CD4-positive, alpha-beta T cell treated with Interleukin-15 for 1 hour (primary cell): ENCODE data around the gene BBS9.

Experiments used
- DNase-seq: peaks from one replicate; pipeline ENCODE4 v3.0.0-alpha.2; 2020

The BBS9 gene

DNA sequence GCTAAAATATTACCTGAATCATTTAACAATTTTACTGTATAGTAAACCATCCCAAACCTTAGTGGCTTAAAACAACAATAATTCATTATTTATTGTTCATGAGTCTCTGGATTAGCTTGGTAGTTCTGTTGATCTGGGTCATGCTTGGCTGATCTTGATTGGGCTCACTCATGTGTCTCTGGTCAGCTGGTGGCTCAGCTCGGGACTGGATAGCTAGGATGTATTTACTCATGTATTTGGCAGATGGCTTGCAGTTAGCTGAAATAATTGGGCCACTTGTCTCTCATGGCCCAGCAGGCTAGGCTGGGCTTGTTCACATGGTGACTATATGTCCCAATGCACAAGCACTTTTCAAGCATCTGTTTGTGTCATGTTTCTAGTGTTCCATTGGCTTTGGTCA lies 262.8 kb downstream of the BBS9 start:
- DNase-seq = no peak

DNA sequence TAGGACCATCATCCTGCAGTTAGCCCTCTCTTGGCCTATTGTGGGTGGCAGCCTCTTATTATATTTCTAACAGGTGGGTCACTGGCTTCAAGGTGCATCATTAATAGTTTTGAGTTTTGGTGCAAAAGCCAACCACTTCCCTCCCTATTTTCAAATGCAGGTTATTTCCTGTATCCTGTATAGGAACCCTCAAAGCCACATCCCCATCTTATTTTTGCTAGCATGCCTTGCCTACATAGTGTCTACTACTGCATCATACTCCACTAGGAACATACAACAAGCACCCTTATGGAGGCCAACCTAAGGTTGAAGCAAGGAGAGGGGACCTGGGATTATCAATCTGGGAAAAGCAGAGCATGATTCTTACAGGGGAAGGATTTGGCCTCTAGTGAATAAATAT lies 264.4 kb downstream of the BBS9 start:
- no peak for DNase-seq

DNA sequence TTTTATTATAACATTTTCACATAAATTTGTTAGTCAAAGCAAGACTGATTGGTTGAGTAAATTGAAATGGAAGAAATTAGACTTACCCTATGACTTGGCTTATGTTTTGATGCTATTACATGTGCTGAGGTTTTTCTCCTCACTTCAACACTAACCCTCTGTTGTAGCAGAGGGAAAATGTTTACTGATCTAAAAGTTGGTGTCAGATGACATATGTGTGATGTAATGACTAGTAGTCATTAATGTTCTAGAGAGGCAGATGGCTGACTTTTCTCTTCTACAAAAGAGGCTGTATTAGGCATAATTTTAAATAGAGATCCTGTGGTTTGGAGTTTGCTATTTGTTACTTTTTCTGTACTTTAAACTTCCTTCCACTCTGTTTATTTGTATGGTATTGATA lies 266.0 kb downstream of the BBS9 start:
- no peak for DNase-seq

DNA sequence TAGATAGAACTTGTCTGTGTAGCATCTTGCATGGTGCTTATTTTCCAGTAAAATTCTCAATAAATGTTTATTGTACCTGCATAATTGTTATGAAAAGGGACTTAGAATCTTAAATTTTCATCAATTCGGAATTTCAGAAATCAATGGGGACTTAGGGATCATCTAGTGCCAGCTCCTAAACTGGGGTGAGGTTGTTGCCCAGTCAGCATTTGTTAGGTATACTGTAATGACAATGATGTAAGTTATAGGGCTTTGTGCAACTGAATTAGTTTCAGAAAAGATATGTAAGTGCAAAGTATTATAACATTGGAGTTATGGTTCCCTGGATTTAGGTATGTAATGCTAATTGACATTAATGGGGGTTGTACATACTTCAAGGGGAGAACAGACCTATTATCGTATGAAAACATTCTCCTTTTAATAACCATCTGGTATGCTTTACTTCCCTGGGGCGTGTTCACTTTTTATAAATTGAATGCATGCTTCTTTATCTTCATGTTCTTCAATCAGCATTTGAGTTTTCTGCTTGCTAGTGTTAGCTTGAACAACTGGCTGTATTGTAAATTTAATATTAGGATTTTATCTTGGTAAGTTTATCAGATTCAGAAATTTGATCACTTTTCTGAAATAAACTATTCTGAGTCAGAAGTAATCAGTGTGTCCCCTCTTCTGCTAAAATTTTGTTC lies 270.3 kb downstream of the BBS9 start:
- no peak for DNase-seq

DNA sequence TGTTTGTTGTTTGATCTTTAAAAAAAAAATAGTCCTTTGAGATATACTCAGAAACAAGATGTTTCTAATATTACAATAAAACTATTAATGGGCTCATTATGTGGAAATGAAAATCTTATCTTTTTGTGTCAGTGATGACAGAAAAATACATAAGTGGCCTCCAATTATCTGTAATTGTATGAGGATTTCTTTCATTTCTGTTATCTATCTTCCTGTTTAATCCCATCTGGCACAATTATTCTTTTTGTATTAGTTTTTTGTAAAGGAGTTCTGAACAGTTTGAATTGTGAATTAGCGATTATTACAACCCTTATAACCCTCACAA lies 270.8 kb downstream of the BBS9 start:
- no peak for DNase-seq

DNA sequence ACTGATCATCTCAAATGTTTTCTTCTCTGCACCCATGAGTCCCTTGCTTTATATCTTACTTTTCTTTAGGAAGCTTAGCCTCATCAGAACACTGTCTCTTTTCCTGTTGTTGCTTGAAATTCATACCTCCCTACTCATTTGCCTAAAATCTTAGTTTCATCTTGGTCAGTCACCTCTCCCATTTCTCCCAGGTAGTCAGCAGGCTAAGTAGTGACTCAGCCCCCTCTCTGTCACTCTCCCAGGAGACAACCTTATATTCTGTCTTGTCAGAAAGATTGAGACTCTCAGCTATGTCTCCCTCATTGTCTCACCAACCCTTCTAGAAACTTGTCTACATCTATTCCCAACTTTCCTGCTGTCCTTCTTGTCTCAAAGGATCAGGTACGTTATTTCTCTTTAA lies 280.9 kb downstream of the BBS9 start:
- DNase-seq = no peak

DNA sequence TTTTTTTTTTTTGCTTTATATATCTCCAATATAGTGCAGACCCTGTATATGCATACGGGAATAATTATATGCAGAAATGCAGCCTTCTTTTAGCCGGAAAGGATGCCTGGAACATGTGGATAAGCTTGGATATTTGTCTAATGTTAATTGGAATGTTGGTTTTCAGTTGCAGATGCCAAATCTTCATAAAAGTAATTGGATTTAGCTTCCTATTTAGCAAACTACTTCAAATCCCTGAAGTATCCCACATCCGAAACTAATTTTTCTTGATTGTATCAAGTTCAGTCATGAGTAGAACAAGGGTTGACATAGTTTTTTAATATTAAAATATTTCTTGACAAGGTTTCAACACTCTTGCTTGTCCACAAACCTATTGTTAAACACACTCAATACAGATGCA lies 281.7 kb downstream of the BBS9 start:
- no peak for DNase-seq

DNA sequence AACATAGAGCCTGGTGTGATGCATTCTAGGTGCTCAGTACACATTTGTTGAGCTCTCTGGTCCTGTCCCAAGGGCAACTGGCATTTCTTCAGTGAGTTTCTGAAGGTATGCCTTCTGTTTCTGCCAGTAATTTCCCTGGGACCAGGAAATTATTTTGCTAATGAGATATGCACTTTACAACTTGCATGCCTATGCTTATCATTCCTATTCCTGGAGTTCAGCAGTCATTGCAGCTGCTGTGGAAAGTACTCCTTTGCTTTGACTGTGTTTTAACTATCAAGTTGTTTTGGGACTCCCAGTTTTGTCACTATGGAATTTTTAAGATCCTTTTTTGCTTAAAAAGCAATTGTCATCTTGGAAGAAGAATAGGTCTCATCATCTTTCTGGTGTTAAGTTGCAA lies 283.0 kb downstream of the BBS9 start:
- no peak for DNase-seq

DNA sequence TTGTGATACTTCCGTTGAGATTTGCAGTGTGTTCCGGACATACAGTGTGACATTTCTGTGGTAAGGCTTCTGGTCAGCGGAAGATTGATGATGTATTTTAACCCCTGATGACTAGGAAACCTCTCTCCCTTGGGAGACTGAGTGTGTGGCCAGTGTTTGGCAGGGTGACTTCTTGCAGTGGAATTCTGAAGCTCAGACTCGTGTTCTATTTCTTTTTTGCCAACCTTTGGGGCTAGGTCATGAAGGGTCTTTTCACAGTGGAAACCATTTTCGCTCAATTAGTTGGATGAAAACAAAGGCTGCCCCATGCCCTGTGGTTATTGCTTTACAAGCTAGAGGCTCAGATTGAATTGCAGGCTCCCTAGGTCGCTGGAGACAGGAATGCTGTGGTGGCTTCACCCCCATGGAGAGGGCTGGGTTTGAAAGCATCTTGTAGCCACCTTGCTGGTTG lies 288.9 kb downstream of the BBS9 start:
- DNase-seq = no peak

DNA sequence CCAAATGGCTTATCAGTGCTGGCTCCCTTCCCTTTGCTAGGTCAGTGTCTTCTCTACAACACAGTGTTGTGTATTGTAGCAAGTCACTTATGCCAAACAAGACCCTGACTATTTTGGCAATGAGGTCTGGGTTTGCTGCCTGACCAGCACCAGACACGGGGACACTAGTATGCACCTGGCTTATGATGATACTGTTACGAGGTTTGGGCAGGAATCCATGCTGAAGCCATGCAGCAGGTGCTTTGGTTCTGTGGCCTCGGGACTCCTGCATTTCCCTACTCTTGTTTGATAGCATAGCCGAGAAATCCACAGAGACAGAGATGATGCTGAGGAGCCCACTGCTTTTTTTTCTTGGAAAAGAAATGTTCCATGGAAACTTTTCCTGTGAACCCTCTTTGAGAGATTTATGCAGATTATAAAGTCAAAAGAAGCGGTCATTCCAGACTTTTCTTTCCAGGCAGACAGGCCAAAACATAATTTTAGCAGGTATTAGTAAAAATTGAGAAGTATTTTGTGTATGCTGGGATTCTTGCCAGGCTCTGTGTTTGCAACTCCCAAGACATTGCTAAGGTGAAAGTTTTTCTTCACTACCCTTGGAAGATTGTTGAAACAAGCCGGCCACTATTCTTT lies 291.1 kb downstream of the BBS9 start:
- DNase-seq = no peak

DNA sequence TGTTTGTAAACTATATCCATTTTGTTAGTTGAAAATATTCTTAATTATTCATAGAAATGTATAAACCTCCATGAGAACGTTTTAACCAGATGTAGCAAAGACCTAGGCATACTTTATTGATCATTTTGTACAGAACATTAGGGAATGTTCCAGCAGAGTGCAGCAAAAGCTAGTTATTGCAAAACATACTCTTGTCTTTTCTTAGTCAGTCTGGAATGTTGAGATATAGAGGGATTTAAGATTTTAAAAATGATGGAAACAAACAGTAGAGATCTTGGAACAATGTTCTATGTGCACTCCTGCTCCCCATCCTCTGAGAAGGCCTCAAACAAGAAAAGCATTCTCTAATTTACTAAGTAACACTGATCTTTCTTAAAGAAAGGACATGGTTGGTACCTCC lies 292.1 kb downstream of the BBS9 start:
- DNase-seq = no peak

DNA sequence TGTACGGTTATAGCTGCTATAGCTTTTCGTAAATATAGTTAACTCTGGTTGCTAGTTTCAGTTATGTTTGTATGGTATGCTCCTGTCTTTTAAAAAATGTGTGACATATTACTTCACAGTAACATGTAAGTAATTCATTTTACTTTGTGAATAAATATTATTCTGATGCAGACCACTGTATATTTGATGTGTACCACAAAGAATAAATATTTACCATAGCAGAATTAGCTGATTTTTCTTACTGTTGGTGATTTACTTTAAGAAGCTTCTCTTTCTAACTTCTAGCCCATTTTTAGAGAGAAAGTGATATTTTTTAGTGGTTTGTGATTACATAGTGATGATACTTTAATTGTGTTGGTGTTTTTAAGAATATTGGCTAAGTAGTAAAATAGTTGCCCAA lies 292.8 kb downstream of the BBS9 start:
- DNase-seq = no peak

DNA sequence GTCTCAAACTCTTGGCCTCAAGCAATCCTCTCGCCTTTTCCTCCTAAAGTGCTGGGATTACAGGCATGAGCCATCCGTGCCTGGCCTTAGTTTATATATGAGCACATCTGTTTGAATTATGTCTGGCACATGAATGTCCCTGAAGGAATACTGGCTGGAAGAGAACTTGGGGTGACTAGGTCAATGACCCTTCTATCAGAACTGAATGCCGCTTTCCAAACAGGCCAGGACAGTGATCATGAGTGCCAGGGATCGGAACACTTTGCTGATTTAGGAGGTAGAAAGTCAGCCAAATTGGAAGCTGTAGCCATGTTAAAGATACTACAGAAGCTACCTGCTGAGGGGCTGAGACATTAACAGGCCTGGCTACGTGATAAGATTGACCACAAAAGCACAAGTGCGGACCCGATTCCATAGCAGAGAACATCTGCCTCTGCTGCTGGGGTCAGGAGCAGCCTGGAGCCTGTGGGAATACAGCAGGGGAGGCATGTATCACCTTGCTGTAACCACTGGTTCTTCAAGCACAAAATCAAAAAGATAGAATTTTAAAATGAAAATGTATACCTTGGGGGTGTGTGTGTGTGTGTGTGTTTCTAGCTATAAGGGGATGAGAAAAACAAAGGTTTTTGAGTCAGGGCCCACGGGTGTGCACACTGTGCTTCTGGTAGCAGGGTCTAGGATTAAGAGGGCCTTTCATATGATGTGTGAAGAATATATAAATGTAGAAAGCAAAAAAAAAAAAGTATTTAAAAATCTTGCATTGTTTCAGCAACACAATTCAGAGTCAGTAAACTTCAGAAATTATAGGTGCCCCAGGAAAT lies 293.7 kb downstream of the BBS9 start:
- no peak for DNase-seq

DNA sequence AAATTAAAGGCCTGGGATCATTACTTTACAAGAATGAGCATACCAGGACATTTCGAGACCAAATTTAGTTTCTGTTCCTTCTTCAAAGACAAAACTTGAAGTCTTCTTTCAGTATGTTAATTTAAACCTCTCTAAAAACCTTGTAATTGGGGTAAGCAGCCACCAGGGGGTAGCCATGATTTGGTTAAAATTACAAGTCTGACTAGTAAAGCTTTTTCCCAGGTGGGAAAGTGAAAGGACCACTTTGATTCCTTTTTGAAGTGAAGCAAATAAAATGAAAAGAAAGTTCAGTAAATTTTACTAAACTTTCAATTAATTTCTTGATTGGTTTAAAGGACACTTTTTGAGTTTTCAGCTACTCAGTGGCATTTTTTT lies 294.3 kb downstream of the BBS9 start:
- DNase-seq = no peak

DNA sequence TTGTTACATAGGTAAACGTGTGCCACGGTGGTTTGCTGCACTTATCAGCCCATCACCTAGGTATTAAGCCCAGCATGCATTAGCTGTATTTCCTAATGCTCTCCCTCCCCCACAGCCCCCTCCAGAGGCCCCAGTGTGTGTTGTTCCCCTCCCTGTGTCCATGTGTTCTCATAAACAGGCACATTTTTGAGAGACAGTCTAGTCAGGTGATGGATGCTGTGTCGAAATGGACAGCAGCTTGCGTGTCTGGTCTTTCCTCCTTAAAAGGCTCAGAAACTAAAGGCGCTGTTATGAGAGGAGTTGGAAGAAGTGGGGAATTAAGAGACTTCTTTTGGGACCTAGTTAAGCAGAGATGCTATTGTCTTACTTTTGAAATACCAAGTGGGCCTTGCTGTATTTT lies 296.0 kb downstream of the BBS9 start:
- no peak for DNase-seq

DNA sequence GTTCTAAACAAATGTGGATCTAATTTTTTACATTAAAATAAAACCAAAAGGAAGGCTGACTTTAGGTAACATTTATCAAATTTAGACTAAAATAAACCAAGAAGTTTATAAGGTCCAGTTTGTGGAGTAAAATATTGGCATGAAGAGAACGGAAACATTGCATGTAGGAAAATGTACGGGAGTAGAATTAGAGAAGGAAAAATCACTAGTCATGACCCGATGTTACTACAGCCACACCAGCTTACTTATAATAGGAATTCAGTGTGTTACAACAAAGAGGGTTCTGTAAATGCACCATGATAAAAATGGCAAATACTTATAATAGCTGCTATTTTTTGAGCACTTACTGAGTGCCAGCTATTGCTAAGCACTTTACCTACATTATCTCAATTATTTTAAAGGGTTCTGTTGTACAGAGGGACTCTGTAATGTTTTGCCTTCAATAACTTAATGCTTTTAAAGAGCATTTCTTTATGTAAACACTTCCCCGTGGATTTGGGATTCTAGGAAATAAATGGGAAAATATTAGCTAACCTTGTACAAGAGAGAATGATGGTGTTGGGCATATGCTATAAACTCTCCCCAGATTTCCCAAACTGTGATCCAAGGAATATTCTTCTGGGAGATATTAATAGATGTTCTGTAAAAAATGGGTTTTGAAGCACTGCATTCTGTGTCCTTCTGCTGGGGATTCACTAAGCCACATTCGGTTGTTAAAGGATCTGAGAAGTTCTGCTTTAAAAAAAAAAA lies 296.7 kb downstream of the BBS9 start:
- no peak for DNase-seq

DNA sequence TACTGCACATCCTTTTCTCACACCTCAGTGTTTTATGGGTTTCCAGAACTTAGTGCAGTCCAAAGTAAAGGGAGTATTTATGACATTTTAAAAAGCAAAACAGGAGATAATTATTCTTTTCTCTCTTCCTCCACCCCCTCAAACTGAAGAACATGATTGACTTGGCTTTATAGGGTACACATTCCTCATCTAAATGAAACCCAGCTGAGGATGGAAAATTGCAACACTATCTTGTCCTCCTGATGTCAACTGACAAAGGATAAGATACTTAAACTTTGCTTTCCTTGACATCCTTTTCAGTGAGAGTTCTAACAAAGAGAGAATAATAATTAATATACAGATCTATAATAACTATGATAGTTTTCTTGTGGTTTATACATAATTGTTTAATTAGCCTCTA lies 299.1 kb downstream of the BBS9 start:
- DNase-seq = no peak

DNA sequence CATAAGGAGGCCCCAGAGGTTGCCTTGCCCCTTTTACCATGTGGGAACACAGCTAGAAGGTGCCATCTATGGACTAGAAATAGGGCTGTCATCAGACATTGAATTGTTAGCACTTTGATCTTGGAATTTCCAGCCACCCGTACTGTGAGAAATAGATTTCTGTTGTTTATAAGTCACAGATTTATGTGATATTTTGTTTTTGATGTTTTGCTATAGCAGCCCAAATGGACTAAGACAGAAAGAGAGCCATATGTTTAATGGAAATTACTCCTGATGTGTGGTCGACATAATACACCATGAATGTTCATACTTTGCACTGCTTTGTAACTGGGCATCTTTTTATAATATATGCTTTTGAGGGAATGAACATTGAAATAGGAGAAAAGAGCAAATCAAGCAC lies 302.2 kb downstream of the BBS9 start:
- DNase-seq = no peak

DNA sequence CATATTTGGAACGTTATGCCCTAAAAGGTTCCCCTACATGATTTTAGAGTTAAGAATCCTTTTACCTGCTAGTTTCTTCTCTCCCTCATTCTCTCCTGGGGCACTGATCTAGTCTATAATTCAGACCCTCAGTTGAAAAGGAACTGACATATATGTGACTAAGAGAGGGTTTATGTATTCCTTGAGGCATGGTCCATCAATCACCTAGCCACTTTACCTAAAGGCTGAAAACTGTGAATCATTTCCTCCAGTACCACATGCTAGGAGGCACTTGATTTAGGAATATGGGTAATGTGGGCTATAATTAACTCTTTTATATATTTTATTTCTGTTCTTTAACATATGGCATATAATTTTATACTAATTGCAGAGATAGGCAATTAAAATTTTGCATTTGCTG lies 303.5 kb downstream of the BBS9 start:
- DNase-seq = no peak

DNA sequence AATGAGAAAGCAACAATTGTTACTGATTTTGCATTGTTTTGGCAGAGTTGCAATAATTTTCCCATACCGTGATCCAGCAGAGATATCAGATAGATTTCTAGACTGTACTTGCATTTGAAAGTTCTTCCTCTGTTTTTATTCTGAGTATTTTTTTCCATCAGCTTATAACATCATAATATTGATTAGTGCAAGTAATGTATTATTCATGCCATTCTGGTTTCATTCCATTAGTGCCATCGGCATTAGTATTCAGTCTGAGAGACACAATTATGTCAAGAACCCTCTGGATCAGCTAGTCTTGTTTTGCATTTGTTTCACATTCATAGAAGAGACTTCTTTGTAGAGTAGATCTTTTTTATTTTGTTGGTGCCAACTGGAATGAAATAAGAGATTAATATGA lies 304.0 kb downstream of the BBS9 start:
- no peak for DNase-seq

DNA sequence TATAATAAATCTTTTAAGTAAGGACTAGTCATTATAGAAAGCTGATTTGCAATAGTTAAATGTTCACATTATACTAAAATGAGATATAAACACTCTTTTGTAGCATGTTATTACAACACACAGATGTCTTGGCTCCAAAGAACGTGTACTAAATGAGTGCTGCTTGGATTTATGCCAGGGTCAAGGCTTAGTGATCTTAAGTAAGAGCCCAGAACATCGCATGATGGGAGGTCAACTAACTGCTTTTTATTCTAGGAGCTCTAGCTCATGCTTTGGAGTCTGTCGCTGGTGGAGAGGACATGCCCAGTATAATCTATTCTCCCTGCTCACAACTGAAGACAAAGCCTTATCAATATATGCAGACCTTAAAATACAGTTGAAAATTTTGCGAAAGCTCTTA lies 315.1 kb downstream of the BBS9 start:
- DNase-seq = no peak

DNA sequence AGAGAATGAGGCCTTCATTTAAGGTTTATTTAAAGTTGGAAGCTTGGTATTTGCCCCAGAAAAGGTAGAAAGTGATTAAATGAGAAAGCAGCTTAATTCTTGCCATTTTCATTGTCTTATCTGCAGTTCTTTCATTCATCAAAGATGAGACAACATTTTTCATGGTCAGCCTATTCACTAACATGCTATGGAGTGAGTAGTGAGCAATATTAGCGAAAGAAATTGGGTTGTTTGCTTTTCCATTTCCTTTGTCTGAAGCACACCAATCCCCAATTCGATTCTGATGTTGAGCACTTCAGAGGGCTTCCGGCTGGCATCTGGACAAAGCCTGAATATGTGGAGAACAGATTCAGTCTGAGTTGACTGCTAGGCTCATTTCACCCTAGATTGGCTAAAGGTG lies 317.2 kb downstream of the BBS9 start:
- no peak for DNase-seq

DNA sequence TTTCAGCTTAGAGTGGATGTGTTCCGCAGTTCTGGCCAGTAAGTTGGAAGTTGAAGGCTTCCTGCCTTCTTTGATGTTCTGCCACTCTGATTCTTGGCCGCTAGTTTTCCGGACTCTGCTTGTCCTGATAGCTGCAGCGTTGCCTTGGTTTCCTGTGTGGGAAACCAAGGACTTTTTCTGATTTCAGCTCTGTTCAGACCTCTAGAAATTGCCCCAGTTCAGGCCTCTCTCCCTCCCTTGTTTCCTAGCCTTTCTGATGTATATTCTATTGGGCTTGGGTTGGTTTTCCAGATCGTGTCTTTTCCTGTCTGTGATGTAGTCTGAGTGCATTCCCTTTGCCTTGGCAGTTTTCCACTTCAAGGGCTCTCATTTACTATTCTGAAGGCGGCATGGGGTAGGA lies 318.7 kb downstream of the BBS9 start:
- no peak for DNase-seq

DNA sequence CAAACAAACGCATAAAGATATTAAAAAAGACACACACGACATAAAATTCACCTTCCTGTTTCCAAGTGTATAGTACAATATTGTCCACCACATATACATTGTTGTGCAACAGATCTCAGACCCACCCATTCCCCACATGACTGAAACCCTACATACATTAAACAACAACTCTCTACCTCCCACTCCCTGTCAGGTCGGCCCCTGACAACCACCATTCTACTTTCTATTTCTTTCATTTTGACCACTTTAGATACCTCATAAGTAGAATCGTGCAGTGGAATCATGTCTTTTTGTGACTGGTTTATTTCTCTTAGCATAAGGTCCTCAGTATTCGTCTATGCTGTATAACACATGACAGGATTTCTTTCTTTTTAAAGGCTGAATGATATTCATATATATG lies 320.5 kb downstream of the BBS9 start:
- DNase-seq = no peak
